ENCODE results near the gene IL1RL2.

Gene IL1RL2

GRCh38 chr2:102235042-102235473, 48.2 kb downstream of the IL1RL2 start:
- H3K27ac Mint-ChIP-seq = peak overlapping the region; percentile 87
- peaks cover 76% of the 10 kb centered on the region for H3K4me1 Mint-ChIP-seq (ENCODE audit: low read depth)
- H3K36me3 Mint-ChIP-seq (ENCODE audit: low read depth) = peaks cover 4% of the 10 kb centered on the region
- no peak overlapping the region for H3K4me3 Mint-ChIP-seq
- peaks cover 6% of the 10 kb centered on the region for H3K9me3 Mint-ChIP-seq
- no peaks in the 10 kb centered on the region for H3K27me3 Mint-ChIP-seq
- DNase-seq = no peak

GRCh38 chr2:102235491-102235890, 48.7 kb downstream of the IL1RL2 start:
- Mint-ChIP-seq H3K9me3 (peaks cover 6% of the 10 kb centered on the region), H3K27me3 (no peaks in the 10 kb centered on the region), H3K27ac (peak overlapping the region; percentile 87), H3K4me3 (no peak overlapping the region), H3K36me3 (ENCODE audit: low read depth) (peaks cover 4% of the 10 kb centered on the region), H3K4me1 (ENCODE audit: low read depth) (peaks cover 76% of the 10 kb centered on the region)
- DNase-seq = no peak

GRCh38 chr2:102236132-102236531, 49.3 kb downstream of the IL1RL2 start:
- Mint-ChIP-seq H3K4me1 (ENCODE audit: low read depth) (peaks cover 76% of the 10 kb centered on the region), H3K36me3 (ENCODE audit: low read depth) (peaks cover 4% of the 10 kb centered on the region), H3K4me3 (no peak overlapping the region), H3K27me3 (no peaks in the 10 kb centered on the region), H3K9me3 (peaks cover 6% of the 10 kb centered on the region), H3K27ac (no peak overlapping the region)
- DNase-seq = no peak

- H3K9me3 Mint-ChIP-seq = peaks cover 6% of the 10 kb centered on the region
- H3K27me3 Mint-ChIP-seq = no peaks in the 10 kb centered on the region
- DNase-seq = no peak
- no peak overlapping the region for H3K4me3 Mint-ChIP-seq
- peaks cover 77% of the 10 kb centered on the region for H3K4me1 Mint-ChIP-seq (ENCODE audit: low read depth)
- H3K27ac Mint-ChIP-seq = peak overlapping the region; percentile 29
- peaks cover 4% of the 10 kb centered on the region for H3K36me3 Mint-ChIP-seq (ENCODE audit: low read depth)
Observed at GRCh38 chr2:102237176-102237575, 50.4 kb downstream of the IL1RL2 start.

- Mint-ChIP-seq H3K27ac (peak overlapping the region; percentile 89), H3K27me3 (no peaks in the 10 kb centered on the region), H3K4me3 (peak overlapping the region; percentile 6), H3K36me3 (ENCODE audit: low read depth) (peaks cover 4% of the 10 kb centered on the region), H3K9me3 (peaks cover 6% of the 10 kb centered on the region), H3K4me1 (ENCODE audit: low read depth) (peaks cover 75% of the 10 kb centered on the region)
- peak; percentile 62 for DNase-seq
Observed at GRCh38 chr2:102238039-102238756, 51.4 kb downstream of the IL1RL2 start.

- Mint-ChIP-seq H3K9me3 (peaks cover 6% of the 10 kb centered on the region), H3K27me3 (no peaks in the 10 kb centered on the region), H3K4me3 (no peak overlapping the region), H3K27ac (peak overlapping the region; percentile 89), H3K4me1 (ENCODE audit: low read depth) (peaks cover 70% of the 10 kb centered on the region), H3K36me3 (ENCODE audit: low read depth) (peaks cover 4% of the 10 kb centered on the region)
- DNase-seq = no peak
Observed at GRCh38 chr2:102238778-102239177, 52.0 kb downstream of the IL1RL2 start.

GRCh38 chr2:102239344-102239743, 52.5 kb downstream of the IL1RL2 start:
- Mint-ChIP-seq H3K4me3 (no peak overlapping the region), H3K4me1 (ENCODE audit: low read depth) (peaks cover 65% of the 10 kb centered on the region), H3K27me3 (no peaks in the 10 kb centered on the region), H3K9me3 (peaks cover 6% of the 10 kb centered on the region), H3K36me3 (ENCODE audit: low read depth) (peaks cover 4% of the 10 kb centered on the region), H3K27ac (peak overlapping the region; percentile 89)
- no peak for DNase-seq

- Mint-ChIP-seq H3K27ac (peak overlapping the region; percentile 87), H3K4me1 (ENCODE audit: low read depth) (peaks cover 50% of the 10 kb centered on the region)
Observed at GRCh38 chr2:102240640-102241370, 54.0 kb downstream of the IL1RL2 start.

GRCh38 chr2:102241616-102242305, 54.9 kb downstream of the IL1RL2 start:
- peaks cover 6% of the 10 kb centered on the region for H3K9me3 Mint-ChIP-seq
- H3K36me3 Mint-ChIP-seq (ENCODE audit: low read depth) = peaks cover 4% of the 10 kb centered on the region
- no peak overlapping the region for H3K27ac Mint-ChIP-seq
- no peak for DNase-seq
- no peak overlapping the region for H3K4me3 Mint-ChIP-seq
- H3K27me3 Mint-ChIP-seq = no peaks in the 10 kb centered on the region
- peaks cover 47% of the 10 kb centered on the region for H3K4me1 Mint-ChIP-seq (ENCODE audit: low read depth)

More at GRCh38 chr2:102240640-102241370, 54.0 kb downstream of the IL1RL2 start:
- Mint-ChIP-seq H3K4me3 (no peak overlapping the region), H3K27me3 (no peaks in the 10 kb centered on the region), H3K9me3 (peaks cover 6% of the 10 kb centered on the region), H3K36me3 (ENCODE audit: low read depth) (peaks cover 4% of the 10 kb centered on the region)
- peak; percentile 92 for DNase-seq

GRCh38 chr2:102245266-102246151, 58.7 kb downstream of the IL1RL2 start:
- Mint-ChIP-seq H3K4me1 (ENCODE audit: low read depth) (peaks cover 16% of the 10 kb centered on the region), H3K27ac (no peak overlapping the region)

GRCh38 chr2:102250278-102250821, 63.5 kb downstream of the IL1RL2 start:
- no peak for DNase-seq
- Mint-ChIP-seq H3K27me3 (peaks cover 12% of the 10 kb centered on the region), H3K9me3 (peaks cover 2% of the 10 kb centered on the region), H3K4me3 (no peak overlapping the region), H3K36me3 (ENCODE audit: low read depth) (no peaks in the 10 kb centered on the region), H3K4me1 (ENCODE audit: low read depth) (peaks cover 42% of the 10 kb centered on the region), H3K27ac (no peak overlapping the region)

More at GRCh38 chr2:102245266-102246151, 58.7 kb downstream of the IL1RL2 start:
- no peaks in the 10 kb centered on the region for H3K36me3 Mint-ChIP-seq (ENCODE audit: low read depth)
- H3K4me3 Mint-ChIP-seq = no peak overlapping the region
- no peaks in the 10 kb centered on the region for H3K9me3 Mint-ChIP-seq
- DNase-seq = no peak
- H3K27me3 Mint-ChIP-seq = peaks cover 8% of the 10 kb centered on the region

GRCh38 chr2:102251042-102251848, 64.4 kb downstream of the IL1RL2 start:
- H3K36me3 Mint-ChIP-seq (ENCODE audit: low read depth) = no peaks in the 10 kb centered on the region
- peaks cover 12% of the 10 kb centered on the region for H3K27me3 Mint-ChIP-seq
- DNase-seq = peak; percentile 78
- H3K9me3 Mint-ChIP-seq = peaks cover 2% of the 10 kb centered on the region
- peak overlapping the region; percentile 53 for H3K27ac Mint-ChIP-seq
- peak overlapping the region; percentile 70 for H3K4me3 Mint-ChIP-seq
- H3K4me1 Mint-ChIP-seq (ENCODE audit: low read depth) = peaks cover 45% of the 10 kb centered on the region

- H3K4me1 Mint-ChIP-seq (ENCODE audit: low read depth) = peaks cover 51% of the 10 kb centered on the region
- H3K9me3 Mint-ChIP-seq = peaks cover 2% of the 10 kb centered on the region
- H3K36me3 Mint-ChIP-seq (ENCODE audit: low read depth) = no peaks in the 10 kb centered on the region
- no peak overlapping the region for H3K4me3 Mint-ChIP-seq
- H3K27ac Mint-ChIP-seq = no peak overlapping the region
- no peak for DNase-seq
- H3K27me3 Mint-ChIP-seq = peaks cover 12% of the 10 kb centered on the region
Observed at GRCh38 chr2:102251849-102252203, 65.0 kb downstream of the IL1RL2 start.
